H4 (cell line): ENCODE measurements around the gene ENTREP1. TPM values are rescaled to one million over a fixed set of nuclear protein-coding genes. Genes with fewer than 3 reads are reported as not detected.

Experiments used
- total RNA-seq: library from RNA; depleted of rRNA; stranded (reverse); fragments of >200 nt; shearing (Covaris generic); gene quantifications from 2 replicates; pipeline ENCODE4 v1.2.3, GENCODE V29; 2014; rRNA removed

Gene ENTREP1
- total RNA-seq, 1 experiment from 2014 or later: 0.08 TPM

Other genes starting within 250 kb of the ENTREP1 start
- 8.2 and 10.7 TPM in 2 replicates for gene TJP2, start 150.9 kb upstream of the ENTREP1 start, total RNA-seq